ENCODE results near the gene SRD5A2.
"Not testable (repeated sequence)": the region's sequence is repeated elsewhere in the genome, so short reads cannot be mapped to it uniquely, and the experiment has no call there.

- TF ChIP-seq CTCF, POLR2A (IDR thresholded peaks at IDR 0.05): not testable (repeated sequence)
Measured at GRCh38 chr2:31489339-31489738, 91.4 kb downstream of the SRD5A2 start.
